Measurements from ENCODE around the gene REM2. TPM values are rescaled to one million over a fixed set of nuclear protein-coding genes. Genes with fewer than 3 reads are reported as not detected.
A peak's percentile ranks its signal among the peaks of the same experiment; 100 is the strongest.

Gene REM2
- polyA plus RNA-seq, 3 donors: 1.8 TPM; not detected in 2

GRCh38 chr14:22905627-22906026 lies 22.6 kb downstream of the REM2 start:
- Histone ChIP-seq H3K36me3 (replicated peaks in 1 of 2; ENCODE audit: control insufficient read depth in 1 of 2, insufficient read depth in 2 of 2, low read length in 2 of 2) (peaks cover 84 to 91% of the 10 kb centered on the region in 2 donors), H3K4me2 (replicated peaks; ENCODE audit: extremely low read depth, low read length, poor library complexity, severe bottlenecking) (no peak overlapping the region), H3K27ac (ENCODE audit: low read depth in 1 of 2, low read length in 2 of 2) (no peak overlapping the region), H4K20me1 (ENCODE audit: insufficient read depth, low read length) (peaks cover 12% of the 10 kb centered on the region), H3K4me1 (ENCODE audit: control insufficient read depth in 1 of 2, insufficient read depth in 2 of 2, low read length in 2 of 2) (peaks cover 19 to 21% of the 10 kb centered on the region in 2 donors), H3K4me3 (replicated peaks in 1 of 3; ENCODE audit: low read depth in 2 of 3, low read length in 3 of 3) (no peak overlapping the region), H3K79me2 (ENCODE audit: insufficient read depth, low read length) (peaks cover 43% of the 10 kb centered on the region), H3K9me3 (replicated peaks in 1 of 2; ENCODE audit: control insufficient read depth in 1 of 2, insufficient read depth in 1 of 2, low read length in 2 of 2) (no peaks in the 10 kb centered on the region), H3K9ac (ENCODE audit: insufficient read depth, low read length, poor library complexity, severe bottlenecking) (no peak overlapping the region), H2AFZ (ENCODE audit: insufficient read depth, low read depth, low read length, poor library complexity, severe bottlenecking) (no peak overlapping the region), H3K27me3 (ENCODE audit: control insufficient read depth in 2 of 2, insufficient read depth in 2 of 2, low read length in 2 of 2) (no peaks in the 10 kb centered on the region)
- H3K27ac Mint-ChIP-seq: peak overlapping the region in 2 of 7 donors; percentile 42 to 69
- no peak overlapping the region for H3K4me3 Mint-ChIP-seq
- WGBS (ENCODE audit: insufficient coverage): 94% methylated on average over 3 of the region's 4 CpGs
- no peak for DNase-seq
- H3K9me3 Mint-ChIP-seq: no peaks in the 10 kb centered on the region
- intact Hi-C loops (cut with micrococcal nuclease): no loop called here
- H3K27me3 Mint-ChIP-seq (ENCODE audit: low read depth in 3 of 3): no peaks in the 10 kb centered on the region
- H3K36me3 Mint-ChIP-seq: peaks cover 67 to 89% of the 10 kb centered on the region in 2 donors
- TF ChIP-seq, protein P1, sequence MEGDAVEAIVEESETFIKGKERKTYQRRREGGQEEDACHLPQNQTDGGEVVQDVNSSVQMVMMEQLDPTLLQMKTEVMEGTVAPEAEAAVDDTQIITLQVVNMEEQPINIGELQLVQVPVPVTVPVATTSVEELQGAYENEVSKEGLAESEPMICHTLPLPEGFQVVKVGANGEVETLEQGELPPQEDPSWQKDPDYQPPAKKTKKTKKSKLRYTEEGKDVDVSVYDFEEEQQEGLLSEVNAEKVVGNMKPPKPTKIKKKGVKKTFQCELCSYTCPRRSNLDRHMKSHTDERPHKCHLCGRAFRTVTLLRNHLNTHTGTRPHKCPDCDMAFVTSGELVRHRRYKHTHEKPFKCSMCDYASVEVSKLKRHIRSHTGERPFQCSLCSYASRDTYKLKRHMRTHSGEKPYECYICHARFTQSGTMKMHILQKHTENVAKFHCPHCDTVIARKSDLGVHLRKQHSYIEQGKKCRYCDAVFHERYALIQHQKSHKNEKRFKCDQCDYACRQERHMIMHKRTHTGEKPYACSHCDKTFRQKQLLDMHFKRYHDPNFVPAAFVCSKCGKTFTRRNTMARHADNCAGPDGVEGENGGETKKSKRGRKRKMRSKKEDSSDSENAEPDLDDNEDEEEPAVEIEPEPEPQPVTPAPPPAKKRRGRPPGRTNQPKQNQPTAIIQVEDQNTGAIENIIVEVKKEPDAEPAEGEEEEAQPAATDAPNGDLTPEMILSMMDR (IDR thresholded peaks at IDR 0.05): no peak
- peaks cover 18% of the 10 kb centered on the region for H3K4me1 Mint-ChIP-seq

- Histone ChIP-seq H3K9ac (ENCODE audit: insufficient read depth, low read length, poor library complexity, severe bottlenecking) (no peak overlapping the region), H3K4me3 (replicated peaks in 1 of 3; ENCODE audit: low read depth in 2 of 3, low read length in 3 of 3) (no peak overlapping the region), H3K9me3 (replicated peaks in 1 of 2; ENCODE audit: control insufficient read depth in 1 of 2, insufficient read depth in 1 of 2, low read length in 2 of 2) (no peaks in the 10 kb centered on the region), H3K27me3 (ENCODE audit: control insufficient read depth in 2 of 2, insufficient read depth in 2 of 2, low read length in 2 of 2) (no peaks in the 10 kb centered on the region), H4K20me1 (ENCODE audit: insufficient read depth, low read length) (peaks cover 12% of the 10 kb centered on the region), H3K4me2 (replicated peaks; ENCODE audit: extremely low read depth, low read length, poor library complexity, severe bottlenecking) (no peak overlapping the region), H2AFZ (ENCODE audit: insufficient read depth, low read depth, low read length, poor library complexity, severe bottlenecking) (no peak overlapping the region), H3K4me1 (ENCODE audit: control insufficient read depth in 1 of 2, insufficient read depth in 2 of 2, low read length in 2 of 2) (peaks cover 19 to 21% of the 10 kb centered on the region in 2 donors), H3K27ac (ENCODE audit: low read depth in 1 of 2, low read length in 2 of 2) (no peak overlapping the region), H3K36me3 (replicated peaks in 1 of 2; ENCODE audit: control insufficient read depth in 1 of 2, insufficient read depth in 2 of 2, low read length in 2 of 2) (peaks cover 84 to 91% of the 10 kb centered on the region in 2 donors), H3K79me2 (ENCODE audit: insufficient read depth, low read length) (peaks cover 47% of the 10 kb centered on the region)
- Mint-ChIP-seq H3K4me1 (peaks cover 18% of the 10 kb centered on the region), H3K27me3 (ENCODE audit: low read depth in 3 of 3) (no peaks in the 10 kb centered on the region), H3K9me3 (no peaks in the 10 kb centered on the region), H3K27ac (peak overlapping the region in 1 of 7 donors; percentile 38), H3K36me3 (peaks cover 66 to 89% of the 10 kb centered on the region in 2 donors), H3K4me3 (no peak overlapping the region)
- intact Hi-C loops (cut with micrococcal nuclease): no loop called here
- TF ChIP-seq, protein P1 (IDR thresholded peaks at IDR 0.05): no peak
- no peak for DNase-seq
- 98% methylated on average over 19 of the region's 20 CpGs for WGBS (ENCODE audit: insufficient coverage)
These were observed 23.1 kb downstream of the REM2 start for GRCh38 chr14:22906073-22906472.
